K562 (cell line): ENCODE results near the gene C11orf58. TPM values are rescaled to one million over a fixed set of nuclear protein-coding genes. Genes with fewer than 3 reads are reported as not detected.

Experiments used
- CBFA2T3 ChIP-seq: fragments of 450-650 bp; IDR thresholded peaks from 2 replicates; pipeline ENCODE4 v1.6.1; 2017
- ESRRA ChIP-seq: fragments of 450-650 bp; IDR thresholded peaks from 2 replicates; pipeline ENCODE4 v1.6.1; 2014; ENCODE audit warnings: low read depth, mild to moderate bottlenecking, moderate library complexity, borderline replicate concordance
- GTF2A2 ChIP-seq: IDR thresholded peaks from 2 replicates; pipeline ENCODE4 v1.6.1; 2016; ENCODE audit warnings: mild to moderate bottlenecking, missing genetic modification characterization, missing compliant biosample characterization
- HCFC1 ChIP-seq: IDR thresholded peaks from 2 replicates; pipeline ENCODE4 v1.6.1; 2012; ENCODE audit warnings: low read depth, low read length, improper control_type of control experiment
- HNRNPK ChIP-seq: fragments of 200-400 bp; formaldehyde crosslinking; IDR thresholded peaks from one replicate; pipeline ENCODE4 v1.6.1; 2018; ENCODE audit warnings: mild to moderate bottlenecking, low read depth, low read length; ENCODE audit not compliant: poor library complexity, severe bottlenecking
- HNRNPL ChIP-seq: fragments of 200-400 bp; formaldehyde crosslinking; IDR thresholded peaks from 2 replicates; pipeline ENCODE4 v1.6.1; 2017; ENCODE audit warnings: low read depth, mild to moderate bottlenecking, low read length
- KAT2B ChIP-seq: IDR thresholded peaks from one replicate; pipeline ENCODE4 v1.6.1; 2012; ENCODE audit warnings: low read depth, mild to moderate bottlenecking, control low read depth, inconsistent platforms, low read length, moderate library complexity
- NFIX ChIP-seq: fragments of 250-450 bp; sonication (Bioruptor Pico); IDR thresholded peaks from 2 replicates; pipeline ENCODE4 v1.4.0; 2020; ENCODE audit warnings: low read depth, mild to moderate bottlenecking, moderate library complexity
- NFXL1 ChIP-seq: fragments of 450-650 bp; formaldehyde crosslinking; IDR thresholded peaks from 2 replicates; pipeline ENCODE4 v1.4.0; 2021; ENCODE audit warnings: mild to moderate bottlenecking
- RB1 ChIP-seq: fragments of 450-650 bp; IDR thresholded peaks from 2 replicates; pipeline ENCODE4 v1.6.1; 2017; ENCODE audit warnings: low read depth, mild to moderate bottlenecking
- RFX1 ChIP-seq: fragments of 450-650 bp; IDR thresholded peaks from 2 replicates; pipeline ENCODE4 v1.6.1; 2016; ENCODE audit warnings: mild to moderate bottlenecking, moderate library complexity
- TCF7 ChIP-seq: sonication (generic); IDR thresholded peaks from 2 replicates; pipeline ENCODE4 v1.6.1; 2016; ENCODE audit warnings: antibody characterized with exemption, borderline replicate concordance
- TOE1 ChIP-seq, 2 experiments: fragments of 450-650 bp in 1 of 2; sonication (generic) in 1 of 2; formaldehyde crosslinking in 1 of 2; IDR thresholded peaks; 2 replicates each; pipeline versions ENCODE4 v1.7.1 to v1.8.0; 2016 to 2022; ENCODE audit warnings: borderline replicate concordance in 2 of 2, mild to moderate bottlenecking in 2 of 2, antibody characterized with exemption in 1 of 2, inconsistent platforms in 1 of 2, low read depth in 1 of 2, missing genetic modification reagents in 1 of 2, moderate library complexity in 1 of 2
- ZNF24 ChIP-seq: fragments of 450-650 bp; IDR thresholded peaks from 2 replicates; pipeline ENCODE4 v1.6.1; 2016
- polyA plus RNA-seq, 8 experiments: library from polyadenylated mRNA; depleted of rRNA in 4 of 8; stranded (reverse) in 5 of 8; unstranded in 3 of 8; fragments of >200 nt; fragmentation: Nextera tagmentation in 2 of 8; fragmentation: Illumina TruSeq in 1 of 8; extraction: Ambion mirVana in 2 of 8; extraction: Trizol in 1 of 8; gene quantifications; 2 replicates each; pipeline versions ENCODE4 v1.2.1 to v1.2.3, GENCODE V29; 2011 to 2014; ENCODE audit warnings: inconsistent platforms in 1 of 8, missing spikeins in 1 of 8
- total RNA-seq, 7 experiments: library from RNA; depleted of rRNA in 6 of 7; stranded (reverse); fragments of >200 nt in 6 of 7; fragmentation: Illumina TruSeq in 2 of 7; extraction: Trizol in 2 of 7; gene quantifications; 2 replicates each; pipeline versions ENCODE4 v1.2.1 to v1.2.3, GENCODE V29; 2011 to 2021; ENCODE audit warnings: low replicate concordance in 1 of 7
- TF ChIP-seq, protein P1 (sequence below): fragments of 450-650 bp; IDR thresholded peaks from 2 replicates; pipeline ENCODE4 v1.6.1; 2016; ENCODE audit warnings: mild to moderate bottlenecking, moderate library complexity
- TF ChIP-seq, protein P2 (sequence below): sonication (generic); formaldehyde crosslinking; IDR thresholded peaks from 2 replicates; pipeline ENCODE4 v1.8.0; 2022; ENCODE audit warnings: mild to moderate bottlenecking, missing genetic modification reagents

The C11orf58 gene
- total and polyA plus RNA-seq, 9 of the 15 experiments (the other 6 are each of a cell fraction or from before 2014, with no cell fraction given) = 104 to 421 (median 247) TPM

DNA sequence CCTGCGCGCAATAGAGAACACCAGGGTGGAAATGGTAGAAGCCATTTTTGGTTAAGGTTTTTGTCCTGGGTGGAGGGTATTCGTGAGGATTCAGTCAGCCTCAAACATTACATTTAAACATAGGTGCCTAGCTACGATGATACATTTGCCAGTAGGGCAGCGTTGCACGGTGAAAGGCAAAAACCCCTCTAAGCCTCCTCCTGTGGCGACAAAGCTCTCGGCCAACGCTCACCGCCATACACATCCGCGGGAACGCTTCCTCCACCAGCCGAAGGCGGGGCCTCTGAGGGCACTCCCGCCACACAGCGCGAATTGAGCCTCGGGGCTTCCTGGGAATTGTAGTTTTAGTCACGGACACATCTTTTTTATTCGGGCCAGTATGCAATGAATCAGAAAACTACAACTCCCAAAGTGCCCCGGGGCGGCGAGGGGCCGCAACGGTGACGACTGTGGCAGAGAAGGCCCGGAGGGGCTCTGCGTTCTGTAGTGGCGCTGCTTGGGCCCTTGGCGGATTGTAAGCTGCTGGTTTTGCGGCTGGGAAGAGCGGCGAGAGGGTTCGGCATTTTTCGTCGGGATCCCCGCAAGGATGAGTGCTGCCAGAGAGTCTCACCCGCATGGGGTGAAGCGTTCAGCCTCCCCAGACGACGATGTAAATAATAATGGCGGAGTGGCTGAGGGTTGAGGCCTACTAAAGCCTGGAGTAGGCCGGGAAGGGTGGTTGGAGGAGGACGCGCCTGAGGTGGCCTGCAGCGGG lies at the start of gene C11orf58 (continued):
- TF ChIP-seq KAT2B = no peak
- no peak for TF ChIP-seq CBFA2T3
- no peak for TF ChIP-seq NFIX (CRISPR knock-in tag)
- TF ChIP-seq HNRNPK = no peak
- TF ChIP-seq TOE1 (IDR thresholded peaks at IDR 0.05; ENCODE audit: borderline replicate concordance) = 0 out of 2 replicates have a peak, but pooled peaks have one; percentile 11
- no peak for TF ChIP-seq TOE1 (CRISPR knock-in tag; IDR thresholded peaks at IDR 0.05; ENCODE audit: borderline replicate concordance, low read depth)
- TF ChIP-seq ESRRA = peak; percentile 16; the same call in 1 of the 2 replicates
- TF ChIP-seq, protein P1, sequence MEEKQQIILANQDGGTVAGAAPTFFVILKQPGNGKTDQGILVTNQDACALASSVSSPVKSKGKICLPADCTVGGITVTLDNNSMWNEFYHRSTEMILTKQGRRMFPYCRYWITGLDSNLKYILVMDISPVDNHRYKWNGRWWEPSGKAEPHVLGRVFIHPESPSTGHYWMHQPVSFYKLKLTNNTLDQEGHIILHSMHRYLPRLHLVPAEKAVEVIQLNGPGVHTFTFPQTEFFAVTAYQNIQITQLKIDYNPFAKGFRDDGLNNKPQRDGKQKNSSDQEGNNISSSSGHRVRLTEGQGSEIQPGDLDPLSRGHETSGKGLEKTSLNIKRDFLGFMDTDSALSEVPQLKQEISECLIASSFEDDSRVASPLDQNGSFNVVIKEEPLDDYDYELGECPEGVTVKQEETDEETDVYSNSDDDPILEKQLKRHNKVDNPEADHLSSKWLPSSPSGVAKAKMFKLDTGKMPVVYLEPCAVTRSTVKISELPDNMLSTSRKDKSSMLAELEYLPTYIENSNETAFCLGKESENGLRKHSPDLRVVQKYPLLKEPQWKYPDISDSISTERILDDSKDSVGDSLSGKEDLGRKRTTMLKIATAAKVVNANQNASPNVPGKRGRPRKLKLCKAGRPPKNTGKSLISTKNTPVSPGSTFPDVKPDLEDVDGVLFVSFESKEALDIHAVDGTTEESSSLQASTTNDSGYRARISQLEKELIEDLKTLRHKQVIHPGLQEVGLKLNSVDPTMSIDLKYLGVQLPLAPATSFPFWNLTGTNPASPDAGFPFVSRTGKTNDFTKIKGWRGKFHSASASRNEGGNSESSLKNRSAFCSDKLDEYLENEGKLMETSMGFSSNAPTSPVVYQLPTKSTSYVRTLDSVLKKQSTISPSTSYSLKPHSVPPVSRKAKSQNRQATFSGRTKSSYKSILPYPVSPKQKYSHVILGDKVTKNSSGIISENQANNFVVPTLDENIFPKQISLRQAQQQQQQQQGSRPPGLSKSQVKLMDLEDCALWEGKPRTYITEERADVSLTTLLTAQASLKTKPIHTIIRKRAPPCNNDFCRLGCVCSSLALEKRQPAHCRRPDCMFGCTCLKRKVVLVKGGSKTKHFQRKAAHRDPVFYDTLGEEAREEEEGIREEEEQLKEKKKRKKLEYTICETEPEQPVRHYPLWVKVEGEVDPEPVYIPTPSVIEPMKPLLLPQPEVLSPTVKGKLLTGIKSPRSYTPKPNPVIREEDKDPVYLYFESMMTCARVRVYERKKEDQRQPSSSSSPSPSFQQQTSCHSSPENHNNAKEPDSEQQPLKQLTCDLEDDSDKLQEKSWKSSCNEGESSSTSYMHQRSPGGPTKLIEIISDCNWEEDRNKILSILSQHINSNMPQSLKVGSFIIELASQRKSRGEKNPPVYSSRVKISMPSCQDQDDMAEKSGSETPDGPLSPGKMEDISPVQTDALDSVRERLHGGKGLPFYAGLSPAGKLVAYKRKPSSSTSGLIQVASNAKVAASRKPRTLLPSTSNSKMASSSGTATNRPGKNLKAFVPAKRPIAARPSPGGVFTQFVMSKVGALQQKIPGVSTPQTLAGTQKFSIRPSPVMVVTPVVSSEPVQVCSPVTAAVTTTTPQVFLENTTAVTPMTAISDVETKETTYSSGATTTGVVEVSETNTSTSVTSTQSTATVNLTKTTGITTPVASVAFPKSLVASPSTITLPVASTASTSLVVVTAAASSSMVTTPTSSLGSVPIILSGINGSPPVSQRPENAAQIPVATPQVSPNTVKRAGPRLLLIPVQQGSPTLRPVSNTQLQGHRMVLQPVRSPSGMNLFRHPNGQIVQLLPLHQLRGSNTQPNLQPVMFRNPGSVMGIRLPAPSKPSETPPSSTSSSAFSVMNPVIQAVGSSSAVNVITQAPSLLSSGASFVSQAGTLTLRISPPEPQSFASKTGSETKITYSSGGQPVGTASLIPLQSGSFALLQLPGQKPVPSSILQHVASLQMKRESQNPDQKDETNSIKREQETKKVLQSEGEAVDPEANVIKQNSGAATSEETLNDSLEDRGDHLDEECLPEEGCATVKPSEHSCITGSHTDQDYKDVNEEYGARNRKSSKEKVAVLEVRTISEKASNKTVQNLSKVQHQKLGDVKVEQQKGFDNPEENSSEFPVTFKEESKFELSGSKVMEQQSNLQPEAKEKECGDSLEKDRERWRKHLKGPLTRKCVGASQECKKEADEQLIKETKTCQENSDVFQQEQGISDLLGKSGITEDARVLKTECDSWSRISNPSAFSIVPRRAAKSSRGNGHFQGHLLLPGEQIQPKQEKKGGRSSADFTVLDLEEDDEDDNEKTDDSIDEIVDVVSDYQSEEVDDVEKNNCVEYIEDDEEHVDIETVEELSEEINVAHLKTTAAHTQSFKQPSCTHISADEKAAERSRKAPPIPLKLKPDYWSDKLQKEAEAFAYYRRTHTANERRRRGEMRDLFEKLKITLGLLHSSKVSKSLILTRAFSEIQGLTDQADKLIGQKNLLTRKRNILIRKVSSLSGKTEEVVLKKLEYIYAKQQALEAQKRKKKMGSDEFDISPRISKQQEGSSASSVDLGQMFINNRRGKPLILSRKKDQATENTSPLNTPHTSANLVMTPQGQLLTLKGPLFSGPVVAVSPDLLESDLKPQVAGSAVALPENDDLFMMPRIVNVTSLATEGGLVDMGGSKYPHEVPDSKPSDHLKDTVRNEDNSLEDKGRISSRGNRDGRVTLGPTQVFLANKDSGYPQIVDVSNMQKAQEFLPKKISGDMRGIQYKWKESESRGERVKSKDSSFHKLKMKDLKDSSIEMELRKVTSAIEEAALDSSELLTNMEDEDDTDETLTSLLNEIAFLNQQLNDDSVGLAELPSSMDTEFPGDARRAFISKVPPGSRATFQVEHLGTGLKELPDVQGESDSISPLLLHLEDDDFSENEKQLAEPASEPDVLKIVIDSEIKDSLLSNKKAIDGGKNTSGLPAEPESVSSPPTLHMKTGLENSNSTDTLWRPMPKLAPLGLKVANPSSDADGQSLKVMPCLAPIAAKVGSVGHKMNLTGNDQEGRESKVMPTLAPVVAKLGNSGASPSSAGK = no peak; the same call in 1 of the 2 replicates
- TF ChIP-seq ZNF24 = no peak
- TF ChIP-seq TCF7 = no peak
- no peak for TF ChIP-seq NFXL1 (CRISPR knock-in tag)
- peak; percentile 65; the same call in 1 of the 2 replicates for TF ChIP-seq RB1
- TF ChIP-seq HNRNPL = no peak
- TF ChIP-seq HCFC1 = peak; percentile 96
- no peak for TF ChIP-seq GTF2A2 (tag)
- TF ChIP-seq RFX1 = no peak
- TF ChIP-seq, protein P2, sequence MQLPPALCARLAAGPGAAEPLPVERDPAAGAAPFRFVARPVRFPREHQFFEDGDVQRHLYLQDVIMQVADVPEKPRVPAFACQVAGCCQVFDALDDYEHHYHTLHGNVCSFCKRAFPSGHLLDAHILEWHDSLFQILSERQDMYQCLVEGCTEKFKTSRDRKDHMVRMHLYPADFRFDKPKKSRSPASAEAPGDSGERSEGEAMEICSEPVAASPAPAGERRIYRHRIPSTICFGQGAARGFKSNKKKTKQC (CRISPR knock-in tag) = peak; percentile 40; the same call in 1 of the 2 replicates
